Esophagus muscularis mucosa (tissue), 4 donors: ENCODE measurements around the gene MAPK8. TPM values are rescaled to one million over a fixed set of nuclear protein-coding genes. Genes with fewer than 3 reads are reported as not detected.

Source experiments
- DNase-seq: peaks from one replicate; pipeline ENCODE4 v3.0.0-alpha.2; 2017; ENCODE audit errors: extremely low spot score
- H3K27ac ChIP-seq, 4 donors: fragments of 200-600 bp; sonication (generic); replicated peaks in 1 of 4; 1 replicate in 3 of 4; 2 replicates in 1 of 4; pipeline ENCODE4 v1.5.1; 2016 to 2019; ENCODE audit warnings: mild to moderate bottlenecking in 1 of 4
- H3K27me3 ChIP-seq, 4 donors: fragments of 200-600 bp; sonication (generic); one replicate each; pipeline versions ENCODE4 v1.5.1 to v1.6.0; 2016 to 2019
- H3K36me3 ChIP-seq, 4 donors: fragments of 200-600 bp; sonication (generic); one replicate each; pipeline ENCODE4 v1.5.1; 2016 to 2019
- H3K4me1 ChIP-seq, 4 donors: fragments of 200-600 bp; sonication (generic); one replicate each; pipeline ENCODE4 v1.5.1; 2016 to 2019
- H3K4me3 ChIP-seq, 4 donors: fragments of 200-600 bp; sonication (generic); 1 replicate in 2 of 4; 2 replicates in 2 of 4; pipeline ENCODE4 v1.5.1; 2016 to 2019; ENCODE audit warnings: mild to moderate bottlenecking in 4 of 4, moderate library complexity in 1 of 4
- H3K9me3 ChIP-seq, 4 donors: fragments of 200-600 bp; sonication (generic); 1 replicate in 3 of 4; 2 replicates in 1 of 4; pipeline ENCODE4 v1.5.1; 2016 to 2019
- EP300 ChIP-seq: sonication (generic); formaldehyde crosslinking; IDR thresholded peaks from one replicate; pipeline ENCODE4 v1.6.1; 2017; ENCODE audit warnings: antibody characterized with exemption
- POLR2A ChIP-seq: fragments of 450-650 bp; IDR thresholded peaks from one replicate; pipeline ENCODE4 v1.6.1; 2017; ENCODE audit warnings: antibody characterized with exemption, moderate library complexity, mild to moderate bottlenecking, low read depth
- POLR2AphosphoS5 ChIP-seq, 2 donors: sonication (generic); formaldehyde crosslinking; IDR thresholded peaks; one replicate each; pipeline ENCODE4 v1.6.1; 2017; ENCODE audit warnings: antibody characterized with exemption in 2 of 2
- WGBS: methylation state at CpG from one replicate; pipeline ENCODE4 v1.1.5; 2018; 5-methylcytosine and 5-hydroxymethylcytosine counted together
- intact Hi-C: fragments of 100-400 bp; cut with DNase I; formaldehyde crosslinking; loops from one replicate; pipeline ENCODE4 v1.15.1; 2023
- total RNA-seq, 4 donors: library from RNA; depleted of rRNA; stranded (reverse); fragments of >200 nt; gene quantifications; one replicate each; pipeline versions ENCODE4 v1.1.0 to v1.2.1, GENCODE V29; 2016
- TF ChIP-seq, protein P1 (sequence below), 3 experiments: fragments of 200-600 bp in 2 of 3; fragments of 450-650 bp in 1 of 3; sonication (generic) in 2 of 3; IDR thresholded peaks; one replicate each; pipeline ENCODE4 v1.5.1; 2017 to 2019; ENCODE audit warnings: antibody characterized with exemption in 3 of 3, mild to moderate bottlenecking in 2 of 3, moderate library complexity in 1 of 3

The MAPK8 gene
- total RNA-seq, 4 donors from 2014 or later: 26.8 to 50.0 (median 33.1) TPM

DNA sequence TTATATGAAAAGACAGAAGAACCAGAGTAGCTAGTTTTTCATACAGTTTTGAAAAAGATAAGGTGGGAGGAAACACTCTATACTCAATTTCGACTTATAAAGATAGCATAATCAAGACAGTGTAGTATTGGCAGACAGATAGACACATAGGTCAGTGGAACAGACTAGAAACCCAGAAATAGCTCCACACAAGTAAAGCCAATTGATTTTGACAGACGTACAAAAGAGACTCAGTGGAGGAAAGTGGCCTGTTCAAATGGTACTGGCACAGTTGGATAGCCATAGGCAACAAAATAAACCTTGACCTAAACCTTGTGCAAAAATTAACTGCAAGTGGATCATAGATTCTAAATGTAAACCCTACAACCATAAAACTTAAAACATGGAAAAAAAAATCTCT lies 46.8 kb downstream of the MAPK8 start:
- WGBS: 88% methylated on average over 2 of the region's 2 CpGs
- peaks cover 0 to 9% (median 0%) of the 10 kb centered on the region in 4 donors for H3K4me1 ChIP-seq
- H3K27ac ChIP-seq: no peak overlapping the region
- no peak for DNase-seq
- TF ChIP-seq EP300: no peak
- TF ChIP-seq, protein P1, sequence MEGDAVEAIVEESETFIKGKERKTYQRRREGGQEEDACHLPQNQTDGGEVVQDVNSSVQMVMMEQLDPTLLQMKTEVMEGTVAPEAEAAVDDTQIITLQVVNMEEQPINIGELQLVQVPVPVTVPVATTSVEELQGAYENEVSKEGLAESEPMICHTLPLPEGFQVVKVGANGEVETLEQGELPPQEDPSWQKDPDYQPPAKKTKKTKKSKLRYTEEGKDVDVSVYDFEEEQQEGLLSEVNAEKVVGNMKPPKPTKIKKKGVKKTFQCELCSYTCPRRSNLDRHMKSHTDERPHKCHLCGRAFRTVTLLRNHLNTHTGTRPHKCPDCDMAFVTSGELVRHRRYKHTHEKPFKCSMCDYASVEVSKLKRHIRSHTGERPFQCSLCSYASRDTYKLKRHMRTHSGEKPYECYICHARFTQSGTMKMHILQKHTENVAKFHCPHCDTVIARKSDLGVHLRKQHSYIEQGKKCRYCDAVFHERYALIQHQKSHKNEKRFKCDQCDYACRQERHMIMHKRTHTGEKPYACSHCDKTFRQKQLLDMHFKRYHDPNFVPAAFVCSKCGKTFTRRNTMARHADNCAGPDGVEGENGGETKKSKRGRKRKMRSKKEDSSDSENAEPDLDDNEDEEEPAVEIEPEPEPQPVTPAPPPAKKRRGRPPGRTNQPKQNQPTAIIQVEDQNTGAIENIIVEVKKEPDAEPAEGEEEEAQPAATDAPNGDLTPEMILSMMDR (IDR thresholded peaks at IDR 0.05): no peak
- no peak for TF ChIP-seq POLR2A
- no peak for TF ChIP-seq POLR2AphosphoS5 (IDR thresholded peaks at IDR 0.05)
- no peaks in the 10 kb centered on the region for H3K36me3 ChIP-seq
- intact Hi-C loops: no loop called here
- peaks cover 0 to 5% (median 2%) of the 10 kb centered on the region in 4 donors for H3K9me3 ChIP-seq
- H3K4me3 ChIP-seq: no peak overlapping the region
- no peaks in the 10 kb centered on the region for H3K27me3 ChIP-seq

DNA sequence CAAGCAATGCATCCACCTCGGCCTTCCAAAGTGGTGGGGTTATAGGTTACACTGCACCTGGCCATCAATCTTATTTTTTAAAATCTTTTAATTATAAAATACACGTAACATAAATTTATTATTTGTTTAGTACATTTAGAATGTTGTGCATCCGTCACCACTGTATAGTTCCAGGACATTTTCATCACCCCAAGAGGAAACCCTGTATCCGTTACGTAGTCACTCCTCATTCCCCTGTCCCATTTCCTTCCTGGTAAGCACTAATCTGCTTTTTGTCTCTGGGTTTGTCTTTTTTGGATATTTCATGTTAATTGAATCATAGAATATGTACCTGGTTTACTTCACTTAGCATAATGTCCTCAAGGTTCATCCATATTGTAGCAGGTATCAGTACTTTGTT lies 51.2 kb downstream of the MAPK8 start:
- no peak for DNase-seq
- intact Hi-C loops: no loop called here
- WGBS: 97% methylated on average over 5 of the region's 5 CpGs
- peaks cover 11 to 16% (median 13%) of the 10 kb centered on the region in 4 donors for H3K4me1 ChIP-seq
- no peaks in the 10 kb centered on the region for H3K36me3 ChIP-seq
- TF ChIP-seq, protein P1 (IDR thresholded peaks at IDR 0.05): no peak
- no peak for TF ChIP-seq POLR2A
- TF ChIP-seq EP300: no peak
- TF ChIP-seq POLR2AphosphoS5 (IDR thresholded peaks at IDR 0.05): no peak
- H3K27ac ChIP-seq: no peak overlapping the region
- no peaks in the 10 kb centered on the region for H3K9me3 ChIP-seq
- H3K4me3 ChIP-seq: no peak overlapping the region
- H3K27me3 ChIP-seq: no peaks in the 10 kb centered on the region

DNA sequence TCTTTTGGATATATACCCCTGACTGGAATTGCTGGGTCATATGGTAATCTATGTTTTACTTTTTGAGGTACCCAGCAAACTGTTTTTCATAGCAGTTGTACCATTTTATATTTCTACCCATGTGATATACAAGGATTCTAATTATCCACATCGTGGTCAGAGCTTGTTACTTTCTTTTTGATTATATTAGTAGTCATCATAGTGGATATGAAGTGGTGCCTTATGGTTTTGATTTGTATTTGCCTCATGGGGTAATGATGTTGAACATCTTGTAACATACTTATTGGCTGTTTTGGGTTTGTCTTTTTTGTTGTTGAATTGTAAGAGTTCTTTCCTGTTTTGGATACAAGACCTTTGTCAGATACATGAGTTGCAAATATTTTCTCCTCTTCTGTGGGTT lies 51.7 kb downstream of the MAPK8 start:
- TF ChIP-seq, protein P1 (IDR thresholded peaks at IDR 0.05): no peak
- TF ChIP-seq POLR2AphosphoS5 (IDR thresholded peaks at IDR 0.05): no peak
- no peak for TF ChIP-seq EP300
- no peak for TF ChIP-seq POLR2A
- H3K4me3 ChIP-seq: no peak overlapping the region
- no peaks in the 10 kb centered on the region for H3K36me3 ChIP-seq
- no peaks in the 10 kb centered on the region for H3K9me3 ChIP-seq
- no peak for DNase-seq
- WGBS: 93% methylated on average over 1 of the region's 1 CpG
- no peaks in the 10 kb centered on the region for H3K27me3 ChIP-seq
- no peak overlapping the region for H3K27ac ChIP-seq
- peaks cover 10 to 16% (median 11%) of the 10 kb centered on the region in 4 donors for H3K4me1 ChIP-seq
- intact Hi-C loops: no loop called here

DNA sequence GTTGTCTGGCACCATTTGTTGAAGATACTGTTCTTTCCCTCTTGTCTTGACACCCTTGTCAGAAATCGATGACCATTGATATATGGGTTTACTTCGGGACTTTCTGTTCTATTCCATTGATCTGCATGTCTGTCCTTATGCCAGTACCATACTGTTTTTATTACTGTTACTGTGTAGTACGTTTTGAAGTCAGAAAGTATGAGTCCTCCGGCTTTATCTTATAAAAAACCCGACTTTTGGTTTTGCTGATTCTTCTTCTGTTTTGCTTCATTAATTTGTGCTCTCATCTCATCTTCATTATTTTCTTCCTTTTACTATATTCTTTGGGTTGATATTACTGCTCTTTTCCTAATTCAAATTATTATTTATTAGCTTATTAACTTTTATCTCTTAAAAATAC lies 52.4 kb downstream of the MAPK8 start:
- TF ChIP-seq EP300 (no peak), POLR2AphosphoS5 (IDR thresholded peaks at IDR 0.05) (no peak), POLR2A (no peak)
- TF ChIP-seq, protein P1 (IDR thresholded peaks at IDR 0.05): no peak
- no peak for DNase-seq
- intact Hi-C loops: no loop called here
- 93% methylated on average over 5 of the region's 5 CpGs for WGBS
- Histone ChIP-seq H3K27ac (no peak overlapping the region), H3K27me3 (no peaks in the 10 kb centered on the region), H3K4me3 (no peak overlapping the region), H3K4me1 (peaks cover 8 to 18% (median 15%) of the 10 kb centered on the region in 4 donors), H3K9me3 (no peaks in the 10 kb centered on the region), H3K36me3 (no peaks in the 10 kb centered on the region)

DNA sequence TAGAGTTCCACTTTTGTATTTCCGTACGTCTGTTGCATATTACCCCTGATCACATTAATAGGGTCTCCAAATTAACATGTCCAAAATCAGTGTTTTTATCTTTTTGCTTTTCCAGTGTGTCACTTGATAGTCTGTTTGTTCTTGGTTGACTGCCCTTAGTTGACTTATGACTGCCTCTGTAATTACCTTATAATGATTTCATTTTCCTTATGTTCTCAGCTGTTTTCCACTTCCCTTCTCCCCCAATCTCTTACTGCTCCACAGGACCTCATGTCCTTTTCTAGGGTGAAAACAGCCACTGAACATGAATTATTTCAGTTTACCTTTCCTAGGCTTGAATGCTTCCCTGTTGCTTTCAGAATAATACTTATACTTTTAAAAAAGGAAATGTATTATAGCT lies 54.7 kb downstream of the MAPK8 start:
- Histone ChIP-seq H3K9me3 (no peaks in the 10 kb centered on the region), H3K36me3 (no peaks in the 10 kb centered on the region), H3K4me1 (peaks cover 10 to 38% (median 36%) of the 10 kb centered on the region in 4 donors), H3K27ac (no peak overlapping the region), H3K4me3 (no peak overlapping the region), H3K27me3 (no peaks in the 10 kb centered on the region)
- no peak for DNase-seq
- 84% methylated on average over 2 of the region's 2 CpGs for WGBS
- TF ChIP-seq POLR2AphosphoS5 (IDR thresholded peaks at IDR 0.05): no peak
- TF ChIP-seq, protein P1 (IDR thresholded peaks at IDR 0.05): no peak
- TF ChIP-seq POLR2A: no peak
- TF ChIP-seq EP300: no peak
- intact Hi-C loops: loop anchor here (10.0 kb wide), 1 partner anchor 164 kb away; no protein-coding TSS in a partner anchor
